ENCODE measurements around the gene RFTN1. TPM values are rescaled to one million over a fixed set of nuclear protein-coding genes. Genes with fewer than 3 reads are reported as not detected.

Gene RFTN1, protein sequence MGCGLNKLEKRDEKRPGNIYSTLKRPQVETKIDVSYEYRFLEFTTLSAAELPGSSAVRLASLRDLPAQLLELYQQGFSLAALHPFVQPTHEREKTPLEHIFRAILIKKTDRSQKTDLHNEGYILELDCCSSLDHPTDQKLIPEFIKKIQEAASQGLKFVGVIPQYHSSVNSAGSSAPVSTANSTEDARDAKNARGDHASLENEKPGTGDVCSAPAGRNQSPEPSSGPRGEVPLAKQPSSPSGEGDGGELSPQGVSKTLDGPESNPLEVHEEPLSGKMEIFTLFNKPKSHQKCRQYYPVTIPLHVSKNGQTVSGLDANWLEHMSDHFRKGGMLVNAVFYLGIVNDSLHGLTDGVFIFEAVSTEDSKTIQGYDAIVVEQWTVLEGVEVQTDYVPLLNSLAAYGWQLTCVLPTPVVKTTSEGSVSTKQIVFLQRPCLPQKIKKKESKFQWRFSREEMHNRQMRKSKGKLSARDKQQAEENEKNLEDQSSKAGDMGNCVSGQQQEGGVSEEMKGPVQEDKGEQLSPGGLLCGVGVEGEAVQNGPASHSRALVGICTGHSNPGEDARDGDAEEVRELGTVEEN
- 100 to 1,000 TPM; 101 to 113 TPM for total RNA-seq

DNA sequence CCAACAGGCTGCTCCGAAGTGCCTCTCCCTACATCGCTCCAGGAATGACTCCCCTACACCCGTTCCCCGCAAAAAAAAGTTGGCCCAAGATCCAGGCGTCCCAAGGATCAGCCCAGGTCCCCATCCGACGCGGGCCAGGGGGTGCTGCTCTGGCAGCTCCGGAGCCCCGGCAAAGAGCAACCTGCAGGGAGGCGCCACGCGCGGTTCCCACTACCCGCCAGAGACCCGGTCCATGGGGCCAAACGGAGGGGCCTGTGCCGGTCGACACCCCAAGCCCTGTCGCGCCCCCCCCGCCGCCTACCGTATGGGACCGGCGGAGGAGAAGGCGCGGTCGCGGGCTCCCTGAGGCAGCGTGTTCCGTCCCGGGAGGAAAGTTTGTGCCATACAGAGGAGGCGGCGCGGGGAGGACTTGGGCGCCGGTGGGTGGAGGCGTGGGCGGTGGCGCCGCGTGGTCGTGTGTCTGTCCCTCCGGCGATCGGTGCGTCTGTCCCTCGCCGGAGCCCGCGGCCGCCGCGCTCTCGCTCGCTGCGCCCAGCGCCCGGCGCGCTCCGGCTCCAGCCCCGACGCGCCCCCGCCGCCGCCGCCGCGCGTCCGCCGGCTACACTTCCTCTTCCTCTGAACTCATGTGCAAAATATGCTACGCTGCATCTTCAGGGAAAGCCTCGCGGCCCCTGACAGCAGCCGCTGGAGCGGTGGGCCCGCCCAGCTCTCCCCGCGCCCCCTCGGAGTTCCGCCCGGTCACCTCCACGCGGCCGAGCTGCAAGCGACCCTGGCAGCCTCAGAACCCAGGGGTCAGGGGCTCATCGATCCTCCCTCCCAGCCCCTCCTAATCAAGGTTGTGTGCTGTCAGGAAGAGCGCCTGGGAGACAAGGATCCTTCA, at the start of gene RFTN1:
TSS of gene RFTN1 (minus strand) at position 559 of the 880 bp plus-strand sequence. CDS start 19,830 bp downstream, outside the sequence.
- Mint-ChIP-seq H3K4me3 (peak within 1 kb of the TSS; percentile 99), H3K27me3 (no peaks in the 10 kb centered on the region), H3K36me3 (ENCODE audit: low read depth) (peaks cover 30% of the 10 kb centered on the region), H3K27ac (peak within 1 kb of the TSS; percentile 88), H3K9me3 (ENCODE audit: low read depth) (peaks cover 7% of the 10 kb centered on the region), H3K4me1 (peaks cover 67% of the 10 kb centered on the region)
- ChIA-PET POLR2A (interaction anchor here (0.6 to 3.0 kb wide), 5 partner anchors 8 to 249 kb away, joined by 3 to 28 read pairs (median 5); partner anchors contain the start of genes DPH3 and OXNAD1), CTCF (interaction anchor here (1.8 kb wide), 2 partner anchors 199 to 209 kb away, joined by 4 to 8 read pairs; no protein-coding TSS in a partner anchor)
- ATAC-seq: peak; percentile 10
- intact Hi-C loops (cut with DNase I, micrococcal nuclease): loop anchor here (1.0 to 5.0 kb wide), 11 partner anchors 37 to 1151 kb away; partner anchors contain the start of genes BTD (in 1 of the 2), DPH3 (in 1 of the 2), HACL1 (in 1 of the 2) and OXNAD1 (in 1 of the 2)
- peak; percentile 74 for DNase-seq

DNA sequence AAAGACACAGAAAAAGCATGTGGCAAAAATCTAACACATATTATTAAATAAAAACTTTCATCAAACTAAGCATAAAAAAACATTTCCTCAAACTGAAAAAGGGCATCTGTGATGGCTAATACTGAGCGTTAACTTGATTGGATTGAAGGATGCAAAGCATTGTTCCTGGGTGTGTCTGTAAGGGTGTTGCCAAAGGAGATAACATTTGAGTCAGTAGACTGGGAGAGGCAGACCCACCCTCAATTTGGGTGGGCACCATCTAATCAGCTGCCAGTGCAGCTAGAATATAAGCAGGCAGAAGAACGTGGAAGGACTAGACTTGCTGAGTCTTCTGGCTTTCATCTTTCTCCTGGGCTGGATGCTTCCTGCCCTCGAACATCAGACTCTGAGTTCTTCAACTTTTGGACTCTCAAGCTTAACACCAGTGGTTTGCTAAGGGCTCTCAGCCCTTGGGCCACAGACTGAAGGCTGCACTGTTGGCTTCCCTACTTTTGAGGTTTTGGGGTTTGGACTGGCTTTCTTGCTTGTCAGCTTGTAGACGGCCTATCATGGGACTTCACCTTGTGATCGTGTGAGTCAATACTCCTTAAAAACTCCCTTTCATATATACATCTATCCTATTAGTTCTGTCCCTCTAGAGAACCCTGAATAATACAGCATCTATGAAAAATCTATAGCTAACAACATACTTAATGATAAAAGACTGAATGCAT, 46.3 kb upstream of the RFTN1 start:
- no peaks in the 10 kb centered on the region for H3K9me3 Mint-ChIP-seq (ENCODE audit: low read depth)
- intact Hi-C loops (cut with DNase I, micrococcal nuclease): no loop called here
- ATAC-seq (no peak), DNase-seq (no peak)
- ChIA-PET POLR2A (no interaction called here), CTCF (interaction anchor here (0.6 to 1.4 kb wide), 2 partner anchors 10 to 241 kb away, joined by 3 to 7 read pairs; no protein-coding TSS in a partner anchor)
- H3K4me3 Mint-ChIP-seq: no peak overlapping the region
- no peaks in the 10 kb centered on the region for H3K36me3 Mint-ChIP-seq (ENCODE audit: low read depth)
- H3K4me1 Mint-ChIP-seq: no peaks in the 10 kb centered on the region
- no peak overlapping the region for H3K27ac Mint-ChIP-seq
- H3K27me3 Mint-ChIP-seq: peaks cover 7% of the 10 kb centered on the region

DNA sequence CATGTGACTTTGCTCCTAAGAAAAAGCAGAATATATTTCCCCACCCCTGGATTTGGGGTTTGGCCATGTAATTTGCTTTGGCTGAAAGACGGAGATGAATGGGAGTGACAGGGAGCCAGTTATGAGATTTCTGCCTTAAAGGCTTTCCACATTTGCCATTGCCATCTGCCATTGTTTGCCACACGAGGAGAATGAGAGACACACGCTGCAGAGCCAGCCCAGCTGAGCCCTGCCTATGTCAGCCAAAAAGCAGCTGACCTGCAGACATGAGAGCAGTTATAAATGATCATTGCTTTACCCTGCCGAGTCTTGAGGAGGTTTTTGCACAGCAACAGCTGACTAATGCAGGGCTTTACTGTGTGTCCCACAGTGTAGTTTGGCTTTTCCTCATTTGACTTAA, 40.6 kb upstream of the RFTN1 start:
- Mint-ChIP-seq H3K36me3 (ENCODE audit: low read depth) (no peaks in the 10 kb centered on the region), H3K27me3 (no peaks in the 10 kb centered on the region), H3K9me3 (ENCODE audit: low read depth) (no peaks in the 10 kb centered on the region), H3K27ac (no peak overlapping the region), H3K4me1 (peaks cover 9% of the 10 kb centered on the region), H3K4me3 (no peak overlapping the region)
- ChIA-PET POLR2A (no interaction called here), CTCF (interaction anchor here (0.6 to 3.2 kb wide), 9 partner anchors 17 to 1642 kb away, joined by 3 to 10 read pairs (median 3); no protein-coding TSS in a partner anchor)
- intact Hi-C loops (cut with DNase I, micrococcal nuclease): no loop called here
- ATAC-seq (no peak), DNase-seq (no peak)

DNA sequence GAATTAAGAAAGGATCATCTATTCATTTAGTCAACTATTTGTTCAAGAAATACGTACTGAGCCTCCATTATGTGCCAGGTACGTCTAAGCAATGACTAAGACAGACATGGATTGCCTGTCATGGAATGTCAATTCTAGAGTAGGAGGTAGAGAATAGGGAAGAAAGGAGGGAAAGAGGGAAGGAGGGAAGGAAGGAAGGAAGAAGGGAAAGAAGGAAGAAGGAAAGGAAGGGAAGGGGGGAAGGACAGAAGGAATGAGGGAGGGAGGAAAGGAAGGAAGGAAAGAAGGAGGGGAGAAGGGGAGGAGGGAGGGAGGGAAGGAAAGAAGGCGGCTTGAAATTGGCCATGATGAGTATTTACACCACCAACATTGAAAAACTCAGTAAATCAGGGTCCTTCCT, 39.3 kb upstream of the RFTN1 start:
- H3K9me3 Mint-ChIP-seq (ENCODE audit: low read depth): no peaks in the 10 kb centered on the region
- H3K36me3 Mint-ChIP-seq (ENCODE audit: low read depth): no peaks in the 10 kb centered on the region
- ChIA-PET POLR2A (no interaction called here), CTCF (interaction anchor here (0.7 to 3.6 kb wide), 6 partner anchors 41 to 288 kb away, joined by 3 to 25 read pairs (median 4); partner anchors contain the start of genes DPH3 and OXNAD1)
- no peak for DNase-seq
- peaks cover 9% of the 10 kb centered on the region for H3K4me1 Mint-ChIP-seq
- H3K27me3 Mint-ChIP-seq: no peaks in the 10 kb centered on the region
- H3K4me3 Mint-ChIP-seq: no peak overlapping the region
- H3K27ac Mint-ChIP-seq: no peak overlapping the region
- no peak for ATAC-seq
- intact Hi-C loops (cut with DNase I, micrococcal nuclease): no loop called here

DNA sequence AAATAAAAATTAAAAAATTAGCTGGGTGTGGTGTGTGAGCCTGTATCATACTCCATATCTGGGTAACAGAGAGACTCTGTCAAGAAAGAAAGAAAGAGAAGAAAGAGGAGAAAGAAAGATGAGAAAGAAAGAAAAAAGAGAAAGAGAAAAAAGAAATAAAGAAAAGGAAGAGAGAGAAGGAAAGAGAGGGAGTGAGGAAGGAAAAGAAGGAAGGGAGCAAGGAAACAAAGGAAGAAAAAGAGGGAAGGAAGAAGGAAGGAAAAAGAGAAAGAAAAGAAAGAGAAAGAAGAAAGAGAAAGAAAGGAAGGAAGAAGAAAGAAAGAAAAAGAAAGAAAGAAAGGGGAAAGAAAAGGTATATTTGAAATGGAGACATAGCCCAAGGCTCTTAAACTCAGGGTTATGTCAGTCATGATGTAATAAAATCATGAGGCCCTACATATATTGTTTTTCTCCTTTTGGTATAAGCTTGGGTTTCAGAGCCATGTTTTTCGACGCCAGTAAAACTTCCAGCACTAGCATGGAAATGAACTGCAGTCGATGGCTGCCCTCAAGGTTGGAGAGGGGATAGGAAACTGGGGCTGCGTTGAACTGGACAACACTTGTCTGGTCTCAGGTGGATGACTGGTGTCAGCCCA, 38.0 kb upstream of the RFTN1 start:
- H3K9me3 Mint-ChIP-seq (ENCODE audit: low read depth): no peaks in the 10 kb centered on the region
- peak overlapping the region; percentile 93 for H3K27ac Mint-ChIP-seq
- peaks cover 12% of the 10 kb centered on the region for H3K4me1 Mint-ChIP-seq

DNA sequence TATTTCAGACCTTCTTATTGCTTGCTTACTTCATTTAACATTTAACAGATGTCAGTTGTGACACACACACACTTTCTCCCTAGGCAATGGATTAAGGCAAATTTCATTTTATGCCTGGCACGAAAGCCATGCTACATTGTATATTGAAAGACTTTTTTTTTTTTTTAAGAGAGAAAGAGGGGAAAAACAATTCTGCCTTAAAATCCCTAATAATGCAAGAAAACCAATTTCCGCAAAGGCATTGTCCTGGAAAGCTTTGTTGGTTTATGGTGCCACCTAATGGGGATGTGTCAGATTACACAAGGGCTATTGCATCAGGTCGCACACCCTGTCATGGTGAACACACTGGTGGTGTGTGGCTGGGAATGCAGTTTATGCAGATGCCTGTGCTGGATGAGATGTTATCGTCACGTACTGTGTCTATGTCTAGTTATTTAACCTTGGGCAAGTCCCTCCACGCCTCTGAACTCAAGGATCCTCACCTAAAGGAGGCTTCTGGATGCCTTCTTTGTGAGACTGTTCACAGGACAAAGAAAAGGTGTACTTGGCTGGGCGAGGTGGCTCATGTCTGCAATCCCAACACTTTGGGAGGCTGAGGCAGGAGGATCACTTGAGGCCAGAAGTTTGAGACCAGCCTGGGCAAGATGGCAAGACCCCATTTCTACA, 37.3 kb upstream of the RFTN1 start:
- no peaks in the 10 kb centered on the region for H3K36me3 Mint-ChIP-seq (ENCODE audit: low read depth)
- peaks cover 14% of the 10 kb centered on the region for H3K4me1 Mint-ChIP-seq
- H3K27me3 Mint-ChIP-seq: no peaks in the 10 kb centered on the region
- peak overlapping the region; percentile 93 for H3K27ac Mint-ChIP-seq
- intact Hi-C loops (cut with DNase I, micrococcal nuclease): loop anchor here (1.0 to 2.0 kb wide), 7 partner anchors 38 to 503 kb away; partner anchors contain the start of genes RFTN1 (in 2 of the 2) and OXNAD1 (in 1 of the 2)
- no peak overlapping the region for H3K4me3 Mint-ChIP-seq
- ChIA-PET POLR2A (no interaction called here), CTCF (interaction anchor here (0.6 to 3.6 kb wide), 31 partner anchors 9 to 481 kb away, joined by 3 to 35 read pairs (median 4); partner anchors contain the start of genes DPH3 and OXNAD1)
- no peaks in the 10 kb centered on the region for H3K9me3 Mint-ChIP-seq (ENCODE audit: low read depth)
- peak; percentile 87 for DNase-seq
- peak; percentile 99 for ATAC-seq

More for the DNA sequence above, 38.0 kb upstream of the RFTN1 start:
- ChIA-PET CTCF (interaction anchor here (0.6 to 3.6 kb wide), 23 partner anchors 21 to 480 kb away, joined by 3 to 35 read pairs (median 4); partner anchors contain the start of genes DPH3 and OXNAD1), POLR2A (no interaction called here)
- no peaks in the 10 kb centered on the region for H3K27me3 Mint-ChIP-seq
- intact Hi-C loops (cut with DNase I, micrococcal nuclease): loop anchor here (2.0 kb wide), 2 partner anchors 39 to 503 kb away; partner anchors contain the start of gene RFTN1 (in 2 of the 2)
- no peak for DNase-seq
- no peaks in the 10 kb centered on the region for H3K36me3 Mint-ChIP-seq (ENCODE audit: low read depth)
- ATAC-seq: peak; percentile 5
- H3K4me3 Mint-ChIP-seq: no peak overlapping the region

DNA sequence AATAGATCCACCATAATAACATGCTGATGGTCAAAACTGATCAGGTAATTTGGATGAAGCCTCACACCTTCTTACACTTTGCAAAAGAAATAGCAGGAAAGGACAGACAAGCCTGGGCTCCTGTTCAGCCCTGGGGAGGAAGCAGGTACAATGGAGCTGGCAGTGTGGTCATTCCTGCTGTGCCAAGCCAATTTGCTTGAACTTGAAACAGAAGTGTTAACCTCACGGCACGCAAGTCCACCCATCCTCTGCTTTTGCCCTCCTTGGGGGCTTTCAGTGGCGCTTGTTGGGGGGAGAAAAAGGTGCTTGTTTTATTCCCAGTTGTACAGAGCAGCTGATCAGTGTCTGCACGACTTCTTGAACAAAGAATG, 36.8 kb upstream of the RFTN1 start:
- intact Hi-C loops (cut with DNase I, micrococcal nuclease): loop anchor here (1.0 to 2.0 kb wide), 7 partner anchors 37 to 502 kb away; partner anchors contain the start of genes RFTN1 (in 2 of the 2) and OXNAD1 (in 1 of the 2)
- ATAC-seq (no peak), DNase-seq (no peak)
- Mint-ChIP-seq H3K4me3 (no peak overlapping the region), H3K27ac (no peak overlapping the region), H3K36me3 (ENCODE audit: low read depth) (no peaks in the 10 kb centered on the region), H3K9me3 (ENCODE audit: low read depth) (no peaks in the 10 kb centered on the region), H3K27me3 (no peaks in the 10 kb centered on the region), H3K4me1 (peaks cover 14% of the 10 kb centered on the region)
- ChIA-PET CTCF (interaction anchor here (0.6 to 3.6 kb wide), 20 partner anchors 10 to 563 kb away, joined by 3 to 35 read pairs (median 4); partner anchors contain the start of genes DPH3 and OXNAD1), POLR2A (no interaction called here)

DNA sequence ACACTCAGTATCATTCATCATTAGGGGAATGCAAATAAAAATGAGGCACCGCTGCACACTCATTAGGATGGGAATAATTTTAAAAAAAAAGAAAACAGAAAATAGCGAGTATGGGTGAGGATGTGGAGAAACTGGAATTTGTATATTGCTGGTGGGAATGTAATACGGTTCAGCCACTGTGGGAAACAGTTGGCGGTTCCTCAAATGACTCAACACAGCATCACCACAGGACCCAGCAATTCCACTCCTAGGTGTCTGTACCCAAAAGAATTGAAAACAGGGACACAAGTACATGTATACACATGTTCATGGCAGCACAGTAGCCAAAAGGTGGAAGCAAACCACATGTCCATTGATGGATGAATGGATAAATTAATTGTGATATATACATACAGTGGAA, 35.2 kb upstream of the RFTN1 start:
- H3K4me1 Mint-ChIP-seq: peaks cover 14% of the 10 kb centered on the region
- CTCF ChIA-PET: interaction anchor here (3.2 kb wide), 2 partner anchors 259 to 280 kb away, joined by 20 to 35 read pairs; no protein-coding TSS in a partner anchor
- no peak overlapping the region for H3K4me3 Mint-ChIP-seq
- no peaks in the 10 kb centered on the region for H3K9me3 Mint-ChIP-seq (ENCODE audit: low read depth)
- DNase-seq (no peak), ATAC-seq (no peak)
- no peak overlapping the region for H3K27ac Mint-ChIP-seq
- intact Hi-C loops (cut with DNase I, micrococcal nuclease): no loop called here
- POLR2A ChIA-PET: no interaction called here
- H3K27me3 Mint-ChIP-seq: no peaks in the 10 kb centered on the region
- H3K36me3 Mint-ChIP-seq (ENCODE audit: low read depth): no peaks in the 10 kb centered on the region

DNA sequence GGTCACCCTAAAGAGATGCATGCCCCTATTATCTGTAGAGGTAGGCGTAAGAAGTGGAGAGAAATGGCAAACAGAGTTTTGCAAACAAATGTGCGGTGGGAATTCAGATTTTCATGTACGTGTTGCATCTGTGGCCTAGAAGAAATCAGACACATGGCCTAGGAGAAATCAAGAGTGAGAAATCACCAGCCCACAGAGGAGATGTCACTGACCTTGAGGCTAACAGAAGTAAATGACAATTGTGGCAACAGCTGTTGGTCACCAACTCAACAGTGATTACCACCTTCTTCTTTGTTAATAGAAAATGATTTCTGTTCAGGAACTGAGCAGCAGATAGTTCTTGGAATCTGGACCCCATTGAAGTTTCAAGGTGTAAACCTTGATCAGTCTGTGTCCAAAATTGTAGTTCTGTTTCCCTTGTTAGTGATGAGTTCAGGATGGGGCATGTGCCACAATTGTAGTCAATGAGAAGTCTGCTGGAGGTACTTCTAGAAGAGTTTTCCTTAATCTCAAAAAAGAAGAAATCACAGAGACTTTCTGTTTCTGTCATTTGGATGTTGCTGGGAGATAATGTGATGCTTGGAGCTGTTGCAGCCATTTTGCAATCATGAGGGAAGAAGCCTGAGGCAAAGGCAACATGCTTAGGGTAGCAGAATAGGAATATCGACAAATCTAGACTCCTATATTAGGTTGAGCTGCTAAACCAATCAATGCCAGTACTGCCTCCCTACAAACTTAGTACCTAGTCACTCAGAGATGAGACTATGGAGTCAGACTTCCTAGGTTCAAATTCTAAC, 34.3 kb upstream of the RFTN1 start:
- no peak for DNase-seq
- intact Hi-C loops (cut with DNase I, micrococcal nuclease): no loop called here
- Mint-ChIP-seq H3K36me3 (ENCODE audit: low read depth) (no peaks in the 10 kb centered on the region), H3K27me3 (peaks cover under 1% of the 10 kb centered on the region), H3K27ac (peak overlapping the region; percentile 20), H3K9me3 (ENCODE audit: low read depth) (no peaks in the 10 kb centered on the region), H3K4me1 (peaks cover 14% of the 10 kb centered on the region), H3K4me3 (no peak overlapping the region)
- CTCF ChIA-PET: interaction anchor here (1.3 to 1.6 kb wide), 4 partner anchors 10 to 279 kb away, joined by 3 to 5 read pairs (median 4); no protein-coding TSS in a partner anchor
- no peak for ATAC-seq
- POLR2A ChIA-PET: no interaction called here

Measured in activated CD4-positive, alpha-beta T cell treated with anti-CD3 and anti-CD28 coated beads for 36 hours (primary cell).